ENCODE results near the gene PIGU.
A peak's percentile ranks its signal among the peaks of the same experiment; 100 is the strongest.

Gene PIGU

DNA sequence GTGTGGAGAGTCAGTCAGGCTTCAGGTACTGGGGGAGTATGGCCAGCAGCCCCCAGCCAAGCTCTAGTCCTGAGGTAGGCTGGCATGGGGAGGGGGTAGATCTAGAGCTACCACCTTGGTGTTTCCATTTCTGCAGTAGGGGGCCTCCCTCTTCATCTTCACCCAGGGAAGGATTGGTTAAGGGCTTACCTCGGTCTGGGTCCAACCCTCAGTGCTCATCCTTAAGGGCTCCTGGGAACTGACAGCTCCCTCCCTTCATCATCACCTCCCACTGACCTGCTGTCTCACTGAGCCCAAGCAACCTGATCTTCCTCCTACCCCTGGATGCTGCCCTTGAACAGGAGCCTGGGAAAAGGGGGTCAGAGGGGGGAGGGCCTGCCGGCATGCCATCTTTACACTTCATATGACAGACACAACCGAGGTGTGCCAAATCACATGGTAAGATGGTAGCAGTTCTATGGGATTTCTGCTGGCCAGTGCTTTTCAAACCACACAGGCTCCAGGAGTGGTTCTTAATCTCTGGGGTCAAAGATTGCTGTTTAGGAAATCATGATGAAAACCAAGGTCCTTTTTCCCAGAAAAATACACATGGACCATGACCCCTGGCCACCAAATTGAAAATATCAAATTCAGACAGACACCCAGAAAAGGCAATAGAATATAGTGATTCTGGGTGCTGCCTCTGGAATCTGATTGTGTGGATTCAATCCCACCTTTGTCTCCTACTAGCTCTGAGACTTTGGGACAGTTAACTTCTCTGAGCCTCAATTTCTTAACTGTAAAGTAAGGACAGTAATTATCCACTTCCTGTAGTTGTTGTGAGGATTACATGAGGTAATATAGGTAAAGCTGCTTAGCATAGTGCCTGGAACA is 30.3 kb upstream of the PIGU start:
- CTCF ChIA-PET = interaction anchor here (1.2 to 3.0 kb wide), 5 partner anchors 19 to 394 kb away, joined by 4 to 28 read pairs (median 5); partner anchors contain the start of gene PIGU
- peak overlapping the region; percentile 37 for H3K27ac ChIP-seq
- DNase-seq (ENCODE audit: low spot score) = no peak
- TF ChIP-seq, protein P1, sequence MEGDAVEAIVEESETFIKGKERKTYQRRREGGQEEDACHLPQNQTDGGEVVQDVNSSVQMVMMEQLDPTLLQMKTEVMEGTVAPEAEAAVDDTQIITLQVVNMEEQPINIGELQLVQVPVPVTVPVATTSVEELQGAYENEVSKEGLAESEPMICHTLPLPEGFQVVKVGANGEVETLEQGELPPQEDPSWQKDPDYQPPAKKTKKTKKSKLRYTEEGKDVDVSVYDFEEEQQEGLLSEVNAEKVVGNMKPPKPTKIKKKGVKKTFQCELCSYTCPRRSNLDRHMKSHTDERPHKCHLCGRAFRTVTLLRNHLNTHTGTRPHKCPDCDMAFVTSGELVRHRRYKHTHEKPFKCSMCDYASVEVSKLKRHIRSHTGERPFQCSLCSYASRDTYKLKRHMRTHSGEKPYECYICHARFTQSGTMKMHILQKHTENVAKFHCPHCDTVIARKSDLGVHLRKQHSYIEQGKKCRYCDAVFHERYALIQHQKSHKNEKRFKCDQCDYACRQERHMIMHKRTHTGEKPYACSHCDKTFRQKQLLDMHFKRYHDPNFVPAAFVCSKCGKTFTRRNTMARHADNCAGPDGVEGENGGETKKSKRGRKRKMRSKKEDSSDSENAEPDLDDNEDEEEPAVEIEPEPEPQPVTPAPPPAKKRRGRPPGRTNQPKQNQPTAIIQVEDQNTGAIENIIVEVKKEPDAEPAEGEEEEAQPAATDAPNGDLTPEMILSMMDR (conservative IDR thresholded peaks at IDR 0.05; ENCODE audit: low read depth) = no peak
- POLR2A ChIA-PET (ENCODE audit: low non-redundant PET) = no interaction called here

DNA sequence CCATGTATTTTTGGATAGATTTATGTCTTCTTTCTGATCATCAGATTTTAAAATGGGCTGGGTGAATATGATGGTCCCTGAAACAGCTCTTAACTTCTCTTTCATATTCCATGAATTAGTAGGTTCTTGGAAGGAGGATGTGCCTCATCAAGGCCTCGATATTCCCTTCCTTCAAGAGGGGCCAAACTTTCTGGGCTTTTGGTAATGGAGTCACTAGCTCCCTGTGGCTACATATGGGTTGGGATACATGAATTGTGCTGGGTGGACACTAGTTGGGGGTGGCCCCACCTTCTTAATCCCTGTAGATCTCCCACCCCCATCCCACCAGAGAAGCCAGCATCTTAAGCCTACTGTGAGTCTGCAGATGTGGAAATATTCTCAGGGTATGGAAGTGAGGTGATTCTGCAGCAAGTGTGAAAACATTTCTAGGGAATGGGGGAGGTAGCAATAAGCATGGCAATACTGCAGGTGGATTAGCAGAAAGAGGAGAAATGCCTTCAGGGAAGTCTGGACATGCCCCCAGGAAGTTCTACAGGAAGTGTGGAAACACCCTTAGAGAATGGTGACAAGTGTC is 29.5 kb upstream of the PIGU start:
- ChIA-PET POLR2A (ENCODE audit: low non-redundant PET) (interaction anchor here (0.6 kb wide), 1 partner anchor 443 kb away, joined by 5 read pairs; no protein-coding TSS in a partner anchor), CTCF (interaction anchor here (0.6 to 2.1 kb wide), 6 partner anchors 16 to 549 kb away, joined by 3 to 24 read pairs (median 12); no protein-coding TSS in a partner anchor)
- peak overlapping the region; percentile 89 for H3K27ac ChIP-seq
- TF ChIP-seq, protein P1 (conservative IDR thresholded peaks at IDR 0.05; ENCODE audit: low read depth) = no peak
- DNase-seq (ENCODE audit: low spot score) = no peak

DNA sequence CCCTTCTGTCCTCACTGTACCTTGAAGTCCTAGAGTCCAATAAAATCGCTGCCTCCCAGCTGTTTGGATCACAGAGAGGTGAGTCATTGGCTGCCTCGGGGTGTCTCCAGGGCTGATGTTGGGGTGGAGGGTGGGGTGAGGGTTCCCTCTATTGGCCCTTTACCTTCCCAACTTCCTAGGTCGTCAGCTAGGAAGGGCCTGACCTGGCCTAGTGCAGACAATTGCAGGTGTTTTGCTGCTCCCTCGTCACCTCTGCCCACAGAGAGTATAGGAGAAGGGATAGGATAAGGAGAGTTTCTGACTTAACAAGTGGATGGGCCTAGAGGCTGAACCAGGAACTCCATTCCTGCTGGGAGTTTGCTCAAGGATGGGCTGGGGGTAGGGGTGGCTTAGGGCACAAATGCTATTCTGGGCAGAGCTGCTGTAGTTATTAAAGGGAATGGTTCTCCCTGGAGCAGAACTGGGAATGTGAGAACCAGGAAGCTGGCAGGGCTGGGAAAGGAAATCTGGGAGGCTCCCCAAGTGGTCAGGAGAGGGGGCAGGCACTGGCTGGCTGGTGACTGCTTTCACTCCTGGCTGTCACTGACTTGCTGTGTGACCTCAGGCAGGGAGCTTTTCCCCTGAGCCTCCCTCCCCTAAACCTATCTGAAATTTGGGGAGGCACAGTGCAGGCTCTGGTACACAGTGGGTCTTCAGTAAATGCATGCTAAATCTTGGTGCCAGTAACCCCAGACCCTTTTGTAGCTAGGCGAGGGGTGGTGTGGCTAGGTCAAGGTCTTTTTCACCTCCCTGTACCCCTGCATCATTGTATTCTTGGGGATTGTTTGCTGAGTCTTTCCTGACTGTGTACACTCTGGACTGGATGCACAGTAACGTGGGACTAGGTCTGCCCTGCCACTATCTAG is 28.8 kb upstream of the PIGU start:
- H3K27ac ChIP-seq = peak overlapping the region; percentile 89
- ChIA-PET POLR2A (ENCODE audit: low non-redundant PET) (interaction anchor here (0.6 kb wide), 1 partner anchor 442 kb away, joined by 5 read pairs; no protein-coding TSS in a partner anchor), CTCF (interaction anchor here (0.6 to 2.1 kb wide), 9 partner anchors 16 to 548 kb away, joined by 3 to 24 read pairs (median 4); no protein-coding TSS in a partner anchor)
- TF ChIP-seq, protein P1 (conservative IDR thresholded peaks at IDR 0.05; ENCODE audit: low read depth) = peak; percentile 39; the same call in 1 of the 2 replicates
- DNase-seq (ENCODE audit: low spot score) = peak; percentile 90

- POLR2A ChIA-PET (ENCODE audit: low non-redundant PET) = interaction anchor here (0.5 kb wide), 1 partner anchor 767 kb away, joined by 7 read pairs; no protein-coding TSS in a partner anchor
- TF ChIP-seq, protein P1 (conservative IDR thresholded peaks at IDR 0.05; ENCODE audit: low read depth) = no peak
- CTCF ChIA-PET = interaction anchor here (0.6 to 2.1 kb wide), 7 partner anchors 65 to 393 kb away, joined by 3 to 24 read pairs (median 11); no protein-coding TSS in a partner anchor
- no peak for DNase-seq (ENCODE audit: low spot score)
- H3K27ac ChIP-seq = peak overlapping the region; percentile 89
Observed at GRCh38 chr20:34705008-34705396, 28.1 kb upstream of the PIGU start.

DNA sequence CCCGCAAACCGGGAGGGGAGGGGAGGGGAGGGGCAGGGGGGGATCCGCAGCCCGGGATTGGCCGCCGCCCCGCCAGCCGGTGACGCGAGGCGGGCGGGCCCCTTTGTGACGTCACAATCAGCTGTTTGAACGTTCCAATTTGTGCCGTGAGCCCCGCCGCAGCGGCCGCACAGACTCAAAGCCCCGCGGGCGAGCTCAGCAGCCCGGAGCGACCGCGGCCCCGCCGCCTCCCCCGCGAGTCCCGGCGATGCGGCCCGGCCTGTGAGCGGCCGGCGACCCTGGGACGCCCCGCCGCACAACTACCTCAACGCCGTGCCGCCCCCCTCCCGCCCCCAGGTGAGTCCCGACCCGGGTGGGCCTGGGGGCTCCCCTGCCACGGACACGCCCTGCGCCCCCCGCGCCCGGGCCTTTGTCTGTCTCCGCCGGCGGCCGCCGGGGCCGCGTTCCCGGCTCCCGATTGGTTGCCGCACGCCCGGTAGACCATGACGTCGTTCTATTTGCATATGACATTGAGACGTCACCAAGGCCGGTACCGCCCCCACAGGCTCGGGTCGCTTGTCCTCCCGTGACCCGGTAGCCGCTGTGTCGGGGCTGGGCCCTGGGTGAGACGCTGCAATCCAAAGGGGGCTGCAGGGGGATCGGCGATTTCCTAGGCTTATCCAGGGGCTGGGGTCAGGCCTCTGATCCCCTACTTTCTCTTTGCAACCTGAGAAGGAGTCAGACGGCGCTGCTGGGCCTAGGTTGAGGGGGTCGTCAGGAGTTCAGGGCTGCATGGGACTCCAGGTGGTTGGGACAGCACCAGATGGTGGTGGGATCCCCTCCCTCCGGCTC is 27.5 kb upstream of the PIGU start, which contains the start of gene TP53INP2:
Gene TP53INP2, plus strand, starts transcription at position 168 of the 831 bp plus-strand sequence. CDS start 4,396 bp downstream, outside the sequence.
- TF ChIP-seq, protein P1 (conservative IDR thresholded peaks at IDR 0.05; ENCODE audit: low read depth) = no peak
- ChIA-PET POLR2A (ENCODE audit: low non-redundant PET) (interaction anchor here (0.5 kb wide), 1 partner anchor 767 kb away, joined by 7 read pairs; no protein-coding TSS in a partner anchor), CTCF (interaction anchor here (0.6 to 2.1 kb wide), 8 partner anchors 24 to 449 kb away, joined by 3 to 24 read pairs (median 8); no protein-coding TSS in a partner anchor)
- peak; percentile 94 for DNase-seq (ENCODE audit: low spot score)
- peak within 1 kb of the TSS; percentile 89 for H3K27ac ChIP-seq

Data from RWPE1 (cell line).